SU-DHL-6 (cell line): ENCODE results near the gene CFL1.

Experiments
- CTCF ChIP-seq: fragments of 200-600 bp; sonication (generic); IDR thresholded peaks from one replicate; pipeline ENCODE4 v1.5.1; 2017; ENCODE audit warnings: antibody characterized with exemption, mild to moderate bottlenecking, low read length, moderate library complexity; ENCODE audit not compliant: insufficient read depth, poor library complexity, severe bottlenecking
- EZH2phosphoT487 ChIP-seq: fragments of 200-600 bp; sonication (generic), shearing (Covaris generic); conservative IDR thresholded peaks from 2 replicates; pipeline ENCODE4 v1.6.1; 2018; ENCODE audit warnings: mild to moderate bottlenecking, antibody characterized with exemption, low read length, moderate library complexity, mixed read lengths

DNA sequence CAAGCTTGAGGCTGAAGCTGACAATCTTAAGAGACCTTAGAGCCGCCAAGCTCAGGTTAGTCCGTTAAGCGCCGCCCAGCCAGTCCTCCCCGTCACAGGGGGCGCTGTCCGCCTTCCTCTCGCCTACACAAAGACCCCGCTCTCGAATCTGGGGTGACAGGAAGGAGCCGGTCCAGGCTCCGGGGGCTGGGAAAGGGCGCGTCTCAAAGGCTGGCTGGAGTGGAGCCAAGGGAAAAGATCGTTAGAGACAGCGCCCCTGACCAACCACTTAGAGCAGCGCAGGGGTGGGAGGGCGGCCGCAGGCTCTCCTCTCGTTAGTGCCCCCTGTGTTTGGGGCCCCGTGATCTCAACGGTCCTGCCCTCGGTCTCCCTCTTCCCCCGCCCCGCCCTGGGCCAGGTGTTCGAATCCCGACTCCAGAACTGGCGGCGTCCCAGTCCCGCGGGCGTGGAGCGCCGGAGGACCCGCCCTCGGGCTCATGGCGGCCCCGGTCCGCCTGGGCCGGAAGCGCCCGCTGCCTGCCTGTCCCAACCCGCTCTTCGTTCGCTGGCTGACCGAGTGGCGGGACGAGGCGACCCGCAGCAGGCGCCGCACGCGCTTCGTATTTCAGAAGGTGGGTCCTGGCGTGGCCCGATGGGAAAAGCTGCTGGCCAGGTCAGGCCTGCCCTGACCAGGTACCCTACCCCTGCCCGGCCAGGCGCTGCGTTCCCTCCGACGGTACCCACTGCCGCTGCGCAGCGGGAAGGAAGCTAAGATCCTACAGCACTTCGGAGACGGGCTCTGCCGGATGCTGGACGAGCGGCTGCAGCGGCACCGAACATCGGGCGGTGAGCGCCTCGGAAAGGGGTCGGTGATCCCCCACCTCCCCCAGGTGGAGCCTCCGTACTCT, 2.5 kb upstream of the CFL1 start, which contains the start of gene MUS81:
- TF ChIP-seq CTCF (peak; percentile 99), EZH2phosphoT487 (no peak)
